Mucosa of descending colon (tissue), 3 donors: ENCODE results near the gene ZNF394. TPM values are rescaled to one million over a fixed set of nuclear protein-coding genes. Genes with fewer than 3 reads are reported as not detected.
"Not testable (repeated sequence)": the region's sequence is repeated elsewhere in the genome, so short reads cannot be mapped to it uniquely, and the experiment has no call there.

ENCODE experiments used
- ATAC-seq: fragments of 200-7000 bp; cut with Tn5 transposase; one replicate; pipeline ENCODE4 v1.9.1; 2020; ENCODE audit warnings: mild to moderate bottlenecking, moderate library complexity
- DNase-seq, 3 donors: peaks; one replicate each; pipeline ENCODE4 v3.0.0-alpha.2; 2020
- H3K36me3 ChIP-seq: fragments of 200-600 bp; one replicate; pipeline ENCODE4 v1.8.0; 2021; ENCODE audit warnings: low read depth, mild to moderate bottlenecking
- H3K4me1 ChIP-seq: fragments of 200-600 bp; one replicate; pipeline ENCODE4 v1.8.0; 2021; ENCODE audit warnings: low read depth, mild to moderate bottlenecking
- H3K4me3 ChIP-seq: fragments of 200-600 bp; one replicate; pipeline ENCODE4 v1.8.0; 2021; ENCODE audit warnings: mild to moderate bottlenecking
- H3K9me3 ChIP-seq: fragments of 200-600 bp; one replicate; pipeline ENCODE4 v1.8.0; 2021; ENCODE audit warnings: mild to moderate bottlenecking
- intact Hi-C, 2 donors: fragments of 100-400 bp; cut with DNase I in 1 of 2; cut with micrococcal nuclease in 1 of 2; formaldehyde crosslinking; loops; one replicate each; pipeline versions ENCODE4 v1.11.0 to v1.11.1; 2022; cut with DNase I, micrococcal nuclease
- total RNA-seq, 3 donors: library from RNA; stranded (reverse); fragmentation: NEBNext Ultra II Directional in 2 of 3; extraction: Animal tissue kit (Norgen Biotek cat#: 25700) in 2 of 3; gene quantifications; one replicate each; pipeline versions ENCODE4 v1.2.1 to v1.2.4, GENCODE V29; 2021 to 2023
- TF ChIP-seq, protein P1 (sequence below): fragments of 200-600 bp; IDR thresholded peaks from one replicate; pipeline ENCODE4 v1.8.0; 2022; ENCODE audit warnings: antibody characterized with exemption, mild to moderate bottlenecking
- donor health status: DM: no; HTN: no; CAD: no; lungs with moderate emphysema.
- donor health status: DM: no; HTN: no; CAD: no.
- donor health status: DM: no; HTN: yes; CAD: no.

The ZNF394 gene
- total RNA-seq, 3 donors from 2014 or later = 30.5 to 43.9 (median 36.5) TPM

DNA sequence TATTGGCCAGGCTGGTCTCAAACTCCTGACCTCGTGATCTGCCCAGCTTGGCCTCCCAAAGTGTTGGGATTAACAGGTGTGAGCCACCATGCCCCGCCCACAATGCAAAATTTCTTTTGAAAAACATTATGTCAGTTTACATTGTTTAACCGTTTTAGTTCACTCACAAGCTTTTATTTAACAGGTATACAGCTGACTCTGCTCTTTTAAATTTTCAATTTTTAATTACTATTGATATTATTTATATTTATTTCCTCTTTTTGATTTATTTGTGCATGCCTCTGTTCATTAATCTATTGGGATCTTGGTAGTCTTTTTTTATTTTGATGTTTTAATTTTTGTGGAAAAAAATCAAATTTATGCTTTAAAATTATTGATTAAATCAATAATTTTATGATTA is 21.3 kb upstream of the ZNF394 start:
- no peak for DNase-seq
- Histone ChIP-seq H3K4me3 (no peak overlapping the region), H3K4me1 (no peaks in the 10 kb centered on the region), H3K36me3 (peaks cover 5% of the 10 kb centered on the region), H3K9me3 (no peaks in the 10 kb centered on the region)
- ATAC-seq = no peak
- intact Hi-C loops = no loop called here
- TF ChIP-seq, protein P1, sequence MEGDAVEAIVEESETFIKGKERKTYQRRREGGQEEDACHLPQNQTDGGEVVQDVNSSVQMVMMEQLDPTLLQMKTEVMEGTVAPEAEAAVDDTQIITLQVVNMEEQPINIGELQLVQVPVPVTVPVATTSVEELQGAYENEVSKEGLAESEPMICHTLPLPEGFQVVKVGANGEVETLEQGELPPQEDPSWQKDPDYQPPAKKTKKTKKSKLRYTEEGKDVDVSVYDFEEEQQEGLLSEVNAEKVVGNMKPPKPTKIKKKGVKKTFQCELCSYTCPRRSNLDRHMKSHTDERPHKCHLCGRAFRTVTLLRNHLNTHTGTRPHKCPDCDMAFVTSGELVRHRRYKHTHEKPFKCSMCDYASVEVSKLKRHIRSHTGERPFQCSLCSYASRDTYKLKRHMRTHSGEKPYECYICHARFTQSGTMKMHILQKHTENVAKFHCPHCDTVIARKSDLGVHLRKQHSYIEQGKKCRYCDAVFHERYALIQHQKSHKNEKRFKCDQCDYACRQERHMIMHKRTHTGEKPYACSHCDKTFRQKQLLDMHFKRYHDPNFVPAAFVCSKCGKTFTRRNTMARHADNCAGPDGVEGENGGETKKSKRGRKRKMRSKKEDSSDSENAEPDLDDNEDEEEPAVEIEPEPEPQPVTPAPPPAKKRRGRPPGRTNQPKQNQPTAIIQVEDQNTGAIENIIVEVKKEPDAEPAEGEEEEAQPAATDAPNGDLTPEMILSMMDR = no peak

- Histone ChIP-seq H3K36me3 (no peaks in the 10 kb centered on the region), H3K4me1 (no peaks in the 10 kb centered on the region), H3K9me3 (no peaks in the 10 kb centered on the region), H3K4me3 (no peak overlapping the region)
- ATAC-seq (no peak), DNase-seq (no peak)
- intact Hi-C loops = no loop called here
- TF ChIP-seq, protein P1 = no peak
Measured at GRCh38 chr7:99514050-99514449, 14.0 kb upstream of the ZNF394 start.

DNA sequence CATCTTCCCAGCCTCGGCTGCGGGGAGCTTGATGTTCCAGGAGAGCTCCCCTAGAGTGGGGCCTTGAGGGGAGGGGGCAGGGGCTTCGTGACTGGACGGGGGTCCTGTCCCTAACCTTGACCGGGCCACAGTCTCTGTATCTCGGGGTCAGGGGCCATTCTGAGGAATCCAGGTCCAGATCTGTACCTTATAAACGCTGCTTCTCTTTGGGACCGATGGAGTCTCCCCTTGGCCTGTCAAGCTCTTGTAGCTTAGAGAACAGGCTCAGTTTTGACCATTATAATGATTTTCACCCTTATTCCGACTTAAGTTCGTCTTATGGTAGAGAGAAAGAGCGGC is 5.2 kb upstream of the ZNF394 start:
- H3K36me3 ChIP-seq = no peaks in the 10 kb centered on the region
- intact Hi-C loops = no loop called here
- H3K4me1 ChIP-seq = peaks cover 37% of the 10 kb centered on the region
- peak overlapping the region; percentile 59 for H3K4me3 ChIP-seq
- no peaks in the 10 kb centered on the region for H3K9me3 ChIP-seq
- ATAC-seq (no peak), DNase-seq (no peak)
- TF ChIP-seq, protein P1 = no peak

- TF ChIP-seq, protein P1 = peak; percentile 6
- intact Hi-C loops = no loop called here
- peaks cover 37% of the 10 kb centered on the region for H3K4me1 ChIP-seq
- DNase-seq = peak; percentile 99
- ATAC-seq = peak; percentile 94
- peak within 1 kb of the TSS; percentile 59 for H3K4me3 ChIP-seq
- H3K36me3 ChIP-seq = no peaks in the 10 kb centered on the region
- no peaks in the 10 kb centered on the region for H3K9me3 ChIP-seq
Measured at GRCh38 chr7:99504603-99505323, 4.7 kb upstream of the ZNF394 start, which contains the start of gene ZKSCAN5. Gene ZKSCAN5 (plus strand): TSS chr7:99504662. CDS start chr7:99506045, 1,383 bp downstream.

- DNase-seq (no peak), ATAC-seq (no peak)
- Histone ChIP-seq H3K36me3 (no peaks in the 10 kb centered on the region), H3K9me3 (no peaks in the 10 kb centered on the region), H3K4me3 (peak overlapping the region; percentile 59), H3K4me1 (peaks cover 37% of the 10 kb centered on the region)
- TF ChIP-seq, protein P1 = no peak
- intact Hi-C loops = no loop called here
Measured at GRCh38 chr7:99504281-99504602, 4.2 kb upstream of the ZNF394 start.

- H3K9me3 ChIP-seq, ATAC-seq, H3K4me3 ChIP-seq, H3K36me3 ChIP-seq, intact Hi-C loops: not testable (repeated sequence)
- H3K4me1 ChIP-seq = peaks cover 29% of the 10 kb centered on the region
- peak in 1 of 3 donors; percentile 27 for DNase-seq
Measured at GRCh38 chr7:99501236-99501635, 1.2 kb upstream of the ZNF394 start.
